Peyer's patch (tissue), 4 donors: ENCODE data around the gene MYOF. TPM values are rescaled to one million over a fixed set of nuclear protein-coding genes. Genes with fewer than 3 reads are reported as not detected.
A peak's percentile ranks its signal among the peaks of the same experiment; 100 is the strongest.
"Not testable (repeated sequence)": the region's sequence is repeated elsewhere in the genome, so short reads cannot be mapped to it uniquely, and the experiment has no call there.

Experiments
- DNase-seq, 3 donors: peaks; one replicate each; pipeline ENCODE4 v3.0.0-alpha.2; 2017 to 2019
- H3K27ac ChIP-seq, 4 donors: fragments of 200-600 bp; sonication (generic); one replicate each; pipeline ENCODE4 v1.5.1; 2016 to 2019
- H3K27me3 ChIP-seq, 2 donors: fragments of 200-600 bp; sonication (generic); one replicate each; pipeline ENCODE4 v1.5.1; 2019
- H3K36me3 ChIP-seq, 3 donors: fragments of 200-600 bp; sonication (generic); one replicate each; pipeline ENCODE4 v1.5.1; 2016 to 2019
- H3K4me1 ChIP-seq, 4 donors: fragments of 200-600 bp; sonication (generic); one replicate each; pipeline ENCODE4 v1.5.1; 2016 to 2019
- H3K4me3 ChIP-seq, 4 donors: fragments of 200-600 bp; sonication (generic); 1 replicate in 3 of 4; 2 replicates in 1 of 4; pipeline ENCODE4 v1.5.1; 2016 to 2019; ENCODE audit warnings: mild to moderate bottlenecking in 1 of 4
- H3K9me3 ChIP-seq, 4 donors: fragments of 200-600 bp; sonication (generic); one replicate each; pipeline ENCODE4 v1.5.1; 2016 to 2019; ENCODE audit warnings: mild to moderate bottlenecking in 1 of 4
- POLR2A ChIP-seq, 2 donors: fragments of 450-650 bp; IDR thresholded peaks; one replicate each; pipeline ENCODE4 v1.5.1; 2017; ENCODE audit warnings: antibody characterized with exemption in 2 of 2, mild to moderate bottlenecking in 2 of 2, moderate library complexity in 2 of 2
- total RNA-seq, 4 donors: library from RNA; depleted of rRNA; stranded (reverse); fragments of >200 nt; gene quantifications; one replicate each; pipeline ENCODE4 v1.1.0, GENCODE V29; 2016
- TF ChIP-seq, protein P1 (sequence below), 6 experiments: fragments of 450-650 bp in 4 of 6; fragments of 200-600 bp in 2 of 6; sonication (generic) in 1 of 6; IDR thresholded peaks; one replicate each; pipeline ENCODE4 v1.5.1; 2017 to 2019; ENCODE audit warnings: antibody characterized with exemption in 6 of 6, mild to moderate bottlenecking in 3 of 6, moderate library complexity in 1 of 6

Gene MYOF
- total RNA-seq, 4 donors from 2014 or later: 15.1 to 52.8 (median 24.4) TPM

DNA sequence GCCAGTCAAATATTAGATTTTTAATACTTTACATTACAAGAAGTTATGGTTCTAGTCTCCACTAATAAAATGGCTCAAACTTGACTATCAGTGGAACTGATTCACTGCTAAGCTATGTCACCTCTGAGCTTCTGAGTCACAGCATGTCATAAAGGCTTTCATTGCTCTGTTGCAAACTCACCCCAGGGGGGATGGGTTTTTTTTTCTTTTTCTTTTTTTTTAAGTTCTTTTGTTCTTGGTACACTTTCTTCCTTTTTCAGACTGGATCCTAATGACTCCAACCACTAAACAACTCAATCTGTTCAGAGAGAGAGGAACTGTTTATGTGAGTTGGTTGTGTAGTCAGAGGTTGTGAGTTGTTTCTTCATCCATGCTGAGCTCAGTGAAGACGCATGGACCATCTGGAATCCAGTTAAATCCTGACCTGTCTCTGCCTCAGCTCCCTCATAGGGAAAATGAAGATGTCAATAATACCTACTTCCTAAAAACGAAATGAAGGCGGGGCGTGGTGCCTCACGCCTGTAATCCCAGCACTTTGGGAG lies 11.0 kb downstream of the MYOF start:
- H3K4me1 ChIP-seq: peaks cover 0 to 48% (median under 1%) of the 10 kb centered on the region in 4 donors
- no peaks in the 10 kb centered on the region for H3K27me3 ChIP-seq
- no peaks in the 10 kb centered on the region for H3K36me3 ChIP-seq
- H3K4me3 ChIP-seq: no peak overlapping the region
- peak in 1 of 3 donors; percentile 65 for DNase-seq
- TF ChIP-seq POLR2A (IDR thresholded peaks at IDR 0.05): no peak
- TF ChIP-seq, protein P1, sequence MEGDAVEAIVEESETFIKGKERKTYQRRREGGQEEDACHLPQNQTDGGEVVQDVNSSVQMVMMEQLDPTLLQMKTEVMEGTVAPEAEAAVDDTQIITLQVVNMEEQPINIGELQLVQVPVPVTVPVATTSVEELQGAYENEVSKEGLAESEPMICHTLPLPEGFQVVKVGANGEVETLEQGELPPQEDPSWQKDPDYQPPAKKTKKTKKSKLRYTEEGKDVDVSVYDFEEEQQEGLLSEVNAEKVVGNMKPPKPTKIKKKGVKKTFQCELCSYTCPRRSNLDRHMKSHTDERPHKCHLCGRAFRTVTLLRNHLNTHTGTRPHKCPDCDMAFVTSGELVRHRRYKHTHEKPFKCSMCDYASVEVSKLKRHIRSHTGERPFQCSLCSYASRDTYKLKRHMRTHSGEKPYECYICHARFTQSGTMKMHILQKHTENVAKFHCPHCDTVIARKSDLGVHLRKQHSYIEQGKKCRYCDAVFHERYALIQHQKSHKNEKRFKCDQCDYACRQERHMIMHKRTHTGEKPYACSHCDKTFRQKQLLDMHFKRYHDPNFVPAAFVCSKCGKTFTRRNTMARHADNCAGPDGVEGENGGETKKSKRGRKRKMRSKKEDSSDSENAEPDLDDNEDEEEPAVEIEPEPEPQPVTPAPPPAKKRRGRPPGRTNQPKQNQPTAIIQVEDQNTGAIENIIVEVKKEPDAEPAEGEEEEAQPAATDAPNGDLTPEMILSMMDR (IDR thresholded peaks at IDR 0.05): no peak
- H3K27ac ChIP-seq: peak overlapping the region; percentile 17 to 81 (median 57)
- no peaks in the 10 kb centered on the region for H3K9me3 ChIP-seq

DNA sequence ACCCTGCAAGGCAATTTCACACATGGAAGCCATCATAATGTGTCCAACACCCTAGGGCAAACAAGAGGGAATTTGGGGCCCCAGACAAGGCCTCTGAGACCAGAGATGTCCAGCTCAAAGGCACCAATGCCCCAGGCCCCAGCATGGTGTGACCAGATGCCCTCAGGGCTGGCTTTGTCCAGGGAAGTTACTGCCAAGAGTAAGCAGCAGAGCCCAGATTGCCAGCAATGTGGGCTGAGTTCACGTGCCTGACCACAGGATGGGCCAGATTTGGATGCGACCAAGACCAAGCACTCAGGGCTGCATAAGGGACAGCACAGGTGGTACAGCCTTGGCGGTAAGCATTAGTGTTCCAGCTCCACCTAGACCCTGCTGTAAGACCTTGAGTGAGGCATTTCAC lies 12.7 kb downstream of the MYOF start:
- Histone ChIP-seq H3K36me3 (no peaks in the 10 kb centered on the region), H3K27ac (peak overlapping the region in 2 of 4 donors; percentile 29 to 51), H3K4me3 (no peak overlapping the region), H3K4me1 (peaks cover 0 to 42% (median 2%) of the 10 kb centered on the region in 4 donors), H3K27me3 (no peaks in the 10 kb centered on the region), H3K9me3 (no peaks in the 10 kb centered on the region)
- DNase-seq: no peak
- TF ChIP-seq, protein P1 (IDR thresholded peaks at IDR 0.05): no peak
- no peak for TF ChIP-seq POLR2A (IDR thresholded peaks at IDR 0.05)

DNA sequence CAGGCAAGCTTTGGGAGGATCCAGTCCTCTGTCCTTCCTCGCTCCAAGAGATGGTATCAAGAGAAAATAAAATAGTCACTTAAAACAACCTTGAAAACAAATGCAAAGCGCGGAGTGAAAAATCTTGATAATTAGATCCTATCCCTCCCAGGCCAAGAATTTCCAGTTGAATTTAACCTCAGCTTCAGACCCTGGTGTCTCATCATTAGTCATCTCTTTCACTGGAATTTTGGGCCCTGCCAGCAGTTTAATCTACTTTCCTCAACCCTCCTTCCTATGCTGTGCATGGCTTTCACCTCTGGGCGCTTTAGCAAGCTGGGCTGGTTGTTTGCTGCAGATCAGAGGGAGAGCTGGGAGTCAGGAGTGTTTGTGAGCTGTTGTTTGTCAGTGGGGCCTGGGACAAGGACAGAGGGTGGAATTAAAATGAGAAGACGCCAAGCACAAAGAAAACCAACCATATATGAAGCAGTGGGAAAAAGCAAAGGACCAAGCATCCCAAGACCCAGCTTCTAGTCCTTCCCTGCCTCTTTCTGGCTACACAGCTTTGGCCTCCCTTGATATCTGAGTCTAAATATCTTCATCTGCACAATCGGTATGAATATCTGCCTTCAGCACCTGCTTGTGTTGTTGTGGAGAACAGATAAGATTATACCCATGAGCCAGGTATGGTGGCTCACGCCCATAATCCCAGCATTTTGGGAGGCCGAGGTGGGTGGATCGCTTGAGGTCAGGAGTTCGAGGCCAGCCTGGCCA lies 13.5 kb downstream of the MYOF start:
- Histone ChIP-seq H3K27ac (peak overlapping the region in 3 of 4 donors; percentile 23 to 29 (median 25)), H3K4me1 (peaks cover 0 to 47% (median 2%) of the 10 kb centered on the region in 4 donors), H3K27me3 (no peaks in the 10 kb centered on the region), H3K36me3 (no peaks in the 10 kb centered on the region), H3K4me3 (no peak overlapping the region), H3K9me3 (no peaks in the 10 kb centered on the region)
- TF ChIP-seq, protein P1 (IDR thresholded peaks at IDR 0.05): no peak
- no peak for TF ChIP-seq POLR2A (IDR thresholded peaks at IDR 0.05)
- DNase-seq: no peak

DNA sequence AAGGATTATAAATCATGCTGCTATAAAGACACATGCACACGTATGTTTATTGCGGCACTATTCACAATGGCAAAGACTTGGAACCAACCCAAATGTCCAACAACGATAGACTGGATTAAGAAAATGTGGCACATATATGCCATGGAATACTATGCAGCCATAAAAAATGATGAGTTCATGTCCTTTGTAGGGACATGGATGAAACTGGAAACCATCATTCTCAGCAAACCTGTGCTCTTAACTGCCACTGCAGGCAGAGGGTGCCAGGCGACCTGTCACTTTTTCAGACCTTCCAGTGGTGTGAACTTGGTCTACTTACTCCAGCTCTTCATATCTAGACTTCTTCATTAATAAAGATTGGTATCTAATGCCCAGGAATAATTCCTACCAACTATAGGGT lies 14.5 kb downstream of the MYOF start:
- Histone ChIP-seq H3K27ac (peak overlapping the region in 2 of 4 donors; percentile 23 to 29), H3K4me1 (peaks cover 0 to 37% (median 2%) of the 10 kb centered on the region in 4 donors)
- not testable (repeated sequence) for H3K36me3 ChIP-seq

DNA sequence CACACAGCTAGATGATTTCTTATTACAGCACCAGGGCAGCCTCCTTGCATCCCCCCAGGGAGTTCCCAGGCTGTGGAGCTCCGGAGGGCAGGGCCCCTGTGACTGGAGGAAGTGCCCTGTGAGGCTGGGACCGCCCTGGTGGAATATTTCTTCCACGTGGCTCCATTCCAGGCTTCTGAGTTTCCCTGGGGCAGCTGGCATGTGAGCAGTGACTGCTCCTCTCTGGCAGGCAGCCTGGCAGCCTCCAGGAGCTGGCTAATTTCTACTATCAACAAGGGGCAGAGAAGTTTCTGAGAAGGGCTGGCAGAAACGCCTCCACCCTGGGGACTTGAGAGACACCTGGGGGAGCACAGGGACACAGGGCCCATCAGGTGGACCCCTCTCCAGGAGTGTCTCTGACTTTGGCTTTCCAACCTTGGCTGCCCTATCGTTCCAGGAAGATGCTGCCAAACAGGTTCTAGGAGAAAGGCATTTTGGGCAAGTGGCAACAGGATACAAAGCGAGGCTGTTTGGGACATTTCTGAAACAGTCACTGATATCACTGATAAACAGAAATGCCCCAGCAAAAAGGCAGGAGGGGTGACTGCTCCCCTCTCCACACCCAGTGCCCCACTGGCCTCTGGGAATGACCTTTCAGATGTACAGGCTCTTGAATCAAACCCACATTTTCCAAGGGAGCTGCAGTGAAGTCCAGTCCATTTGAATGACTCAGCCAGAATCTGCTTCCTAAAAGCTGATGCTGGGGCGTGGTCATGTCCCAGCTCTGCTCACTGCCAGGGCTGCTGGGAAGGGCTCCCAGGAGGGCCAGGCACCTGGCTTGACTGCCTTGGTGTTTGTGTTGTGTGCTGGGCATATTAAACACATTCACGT lies 16.1 kb downstream of the MYOF start:
- H3K27ac ChIP-seq: peak overlapping the region; percentile 54 to 85 (median 72)
- peak in 2 of 3 donors; percentile 74 to 82 for DNase-seq
- no peaks in the 10 kb centered on the region for H3K36me3 ChIP-seq
- no peaks in the 10 kb centered on the region for H3K9me3 ChIP-seq
- TF ChIP-seq, protein P1 (IDR thresholded peaks at IDR 0.05): no peak
- no peak for TF ChIP-seq POLR2A (IDR thresholded peaks at IDR 0.05)
- no peak overlapping the region for H3K4me3 ChIP-seq
- H3K27me3 ChIP-seq: no peaks in the 10 kb centered on the region
- H3K4me1 ChIP-seq: peaks cover 0 to 37% (median 2%) of the 10 kb centered on the region in 4 donors

More for the DNA sequence above, 14.5 kb downstream of the MYOF start:
- H3K4me3 ChIP-seq, H3K9me3 ChIP-seq, DNase-seq, H3K27me3 ChIP-seq: not testable (repeated sequence)
